H1 (cell line): ENCODE results near the gene FJX1. TPM values are rescaled to one million over a fixed set of nuclear protein-coding genes. Genes with fewer than 3 reads are reported as not detected.

Source experiments
- CTCF ChIA-PET: fragments of 300-600 bp; sonication (Branson Sonifier 250); formaldehyde crosslinking; loops from one replicate; lab custom pipeline; 2021; ENCODE audit not compliant: partially characterized antibody; lab: Charles Lee
- POLR2A ChIA-PET: fragments of 300-600 bp; sonication (Branson Sonifier 250); formaldehyde crosslinking; loops from one replicate; lab custom pipeline; 2021; ENCODE audit warnings: inconsistent platforms; ENCODE audit not compliant: partially characterized antibody; lab: Charles Lee
- DNase-seq, 2 experiments: peaks; one replicate each; pipeline versions ENCODE4 v3.0.0 to v3.0.0-alpha.2; 2010 to 2022; ENCODE audit warnings: low spot score in 2 of 2, low read depth in 1 of 2, mixed read lengths in 1 of 2
- FAIRE-seq: peaks from 2 replicates; lab custom pipeline; 2011; peaks lifted over from hg19 to GRCh38; lab: Jason Lieb, UNC
- H2AFZ ChIP-seq: 2 replicates; pipeline ENCODE4 v1.8.1; 2012; ENCODE audit warnings: low read length, inconsistent platforms
- H2AK5ac ChIP-seq: 2 replicates; pipeline ENCODE4 v1.6.1; 2013; ENCODE audit warnings: low read depth, low read length
- H2BK120ac ChIP-seq: replicated peaks from 2 replicates; pipeline ENCODE3; 2013; ENCODE audit warnings: low read depth, low read length, inconsistent platforms
- H2BK12ac ChIP-seq: 2 replicates; pipeline ENCODE4 v1.6.1; 2013; ENCODE audit warnings: low read depth, low read length
- H2BK15ac ChIP-seq: 2 replicates; pipeline ENCODE4 v1.6.1; 2013; ENCODE audit warnings: low read length
- H2BK20ac ChIP-seq: 2 replicates; pipeline ENCODE4 v1.6.1; 2013; ENCODE audit warnings: low read length
- H2BK5ac ChIP-seq: 2 replicates; pipeline ENCODE4 v1.6.1; 2013; ENCODE audit warnings: low read depth, low read length
- H3K14ac ChIP-seq: 2 replicates; pipeline ENCODE4 v1.6.1; 2013; ENCODE audit warnings: inconsistent platforms; ENCODE audit not compliant: insufficient read length
- H3K18ac ChIP-seq: 2 replicates; pipeline ENCODE4 v1.6.1; 2013; ENCODE audit warnings: low read length; ENCODE audit errors: extremely low read depth
- H3K23ac ChIP-seq: 2 replicates; pipeline ENCODE4 v1.6.1; 2013; ENCODE audit warnings: inconsistent platforms; ENCODE audit not compliant: insufficient read length
- H3K23me2 ChIP-seq: 2 replicates; pipeline ENCODE4 v1.6.1; 2013; ENCODE audit warnings: low read depth, low read length
- H3K27ac ChIP-seq: 2 replicates; pipeline ENCODE4 v1.6.1; 2011; ENCODE audit warnings: low read depth, low read length, inconsistent platforms
- H3K27me3 ChIP-seq, 4 experiments: replicated peaks in 1 of 4; 1 replicate in 1 of 4; 2 replicates in 3 of 4; pipeline versions ENCODE4 v1.6.1 to v1.8.1; 2011 to 2013; ENCODE audit warnings: low read length in 3 of 4, mild to moderate bottlenecking in 3 of 4, inconsistent platforms in 2 of 4, mixed read lengths in 2 of 4, moderate library complexity in 1 of 4; ENCODE audit not compliant: control insufficient read depth in 3 of 4, insufficient read depth in 3 of 4; ENCODE audit errors: extremely low read depth in 1 of 4
- H3K36me3 ChIP-seq, 4 experiments: 2 replicates each; pipeline versions ENCODE4 v1.6.1 to v1.8.1; 2011 to 2013; ENCODE audit warnings: mild to moderate bottlenecking in 4 of 4, low read length in 3 of 4, moderate library complexity in 2 of 4, control low read depth in 1 of 4, inconsistent platforms in 1 of 4; ENCODE audit not compliant: insufficient read depth in 4 of 4, control insufficient read depth in 2 of 4
- H3K4ac ChIP-seq: replicated peaks from 2 replicates; pipeline ENCODE3; 2013; ENCODE audit warnings: low read length, low read depth, mixed read lengths, inconsistent platforms; ENCODE audit not compliant: insufficient read length
- H3K4me1 ChIP-seq, 4 experiments: replicated peaks in 1 of 4; 1 replicate in 1 of 4; 2 replicates in 3 of 4; pipeline versions ENCODE4 v1.6.1 to v1.8.1; 2011 to 2013; ENCODE audit warnings: low read length in 3 of 4, inconsistent platforms in 2 of 4, mixed read lengths in 1 of 4; ENCODE audit not compliant: insufficient read depth in 4 of 4, control insufficient read depth in 3 of 4
- H3K4me2 ChIP-seq, 2 experiments: 2 replicates each; pipeline versions ENCODE4 v1.6.1 to v1.8.1; 2011 to 2013; ENCODE audit warnings: low read depth in 2 of 2, low read length in 2 of 2, control low read depth in 1 of 2, inconsistent platforms in 1 of 2, mild to moderate bottlenecking in 1 of 2; ENCODE audit not compliant: insufficient read depth in 1 of 2
- H3K4me3 ChIP-seq, 4 experiments: fragments of 200-600, 300-600 bp in 1 of 4; sonication (generic), shearing (Covaris generic), sonication (Bioruptor Twin) in 1 of 4; 2 replicates each; pipeline versions ENCODE4 v1.5.1 to v1.8.1; 2011 to 2016; ENCODE audit warnings: low read length in 4 of 4, low read depth in 3 of 4, control low read depth in 2 of 4, inconsistent platforms in 2 of 4, mild to moderate bottlenecking in 2 of 4, mixed read lengths in 1 of 4, moderate library complexity in 1 of 4; ENCODE audit not compliant: insufficient read depth in 2 of 4; ENCODE audit errors: extremely low read depth in 1 of 4
- H3K56ac ChIP-seq: replicated peaks from 2 replicates; pipeline ENCODE3; 2013; ENCODE audit warnings: low read depth, mild to moderate bottlenecking, mixed read lengths, low read length, inconsistent platforms; ENCODE audit not compliant: insufficient read length
- H3K79me1 ChIP-seq: 2 replicates; pipeline ENCODE4 v1.6.1; 2013; ENCODE audit warnings: low read depth, low read length, control low read depth
- H3K79me2 ChIP-seq, 2 experiments: 2 replicates each; pipeline versions ENCODE4 v1.6.1 to v1.8.1; 2012 to 2013; ENCODE audit warnings: low read length in 2 of 2, mild to moderate bottlenecking in 2 of 2, inconsistent platforms in 1 of 2; ENCODE audit not compliant: insufficient read depth in 2 of 2, control insufficient read depth in 1 of 2
- H3K9ac ChIP-seq, 4 experiments: replicated peaks in 1 of 4; 1 replicate in 1 of 4; 2 replicates in 3 of 4; pipeline versions ENCODE4 v1.6.1 to v1.8.1; 2011 to 2013; ENCODE audit warnings: low read depth in 3 of 4, low read length in 3 of 4, control low read depth in 2 of 4, mild to moderate bottlenecking in 2 of 4, moderate library complexity in 2 of 4, inconsistent platforms in 1 of 4; ENCODE audit errors: extremely low read depth in 1 of 4
- H3K9me3 ChIP-seq, 2 experiments: 2 replicates each; pipeline versions ENCODE4 v1.6.1 to v1.8.1; 2012 to 2013; ENCODE audit warnings: mild to moderate bottlenecking in 2 of 2, moderate library complexity in 2 of 2, control low read depth in 1 of 2, inconsistent platforms in 1 of 2, low read depth in 1 of 2, low read length in 1 of 2, mixed read lengths in 1 of 2; ENCODE audit not compliant: insufficient read depth in 2 of 2
- H4K20me1 ChIP-seq, 2 experiments: replicated peaks in 1 of 2; 2 replicates each; pipeline versions ENCODE3 to v1.8.1; 2011 to 2013; ENCODE audit warnings: inconsistent platforms in 2 of 2, low read length in 2 of 2, mild to moderate bottlenecking in 1 of 2; ENCODE audit not compliant: insufficient read depth in 2 of 2, control insufficient read depth in 1 of 2
- H4K5ac ChIP-seq: 2 replicates; pipeline ENCODE4 v1.6.1; 2013; ENCODE audit warnings: low read length, low read depth, mixed read lengths, inconsistent platforms; ENCODE audit not compliant: insufficient read length
- H4K8ac ChIP-seq: 2 replicates; pipeline ENCODE4 v1.8.0; 2013; ENCODE audit warnings: mild to moderate bottlenecking, moderate library complexity, low read length, inconsistent platforms; ENCODE audit not compliant: insufficient read depth; ENCODE audit errors: extremely low read depth
- H4K91ac ChIP-seq: replicated peaks from 2 replicates; pipeline ENCODE3; 2013; ENCODE audit warnings: low read length, mixed read lengths, inconsistent platforms; ENCODE audit not compliant: insufficient read length
- ASH2L ChIP-seq: fragments of 200-600, 300-600 bp; sonication (generic); IDR thresholded peaks from one replicate; pipeline ENCODE4 v1.7.1; 2017; ENCODE audit warnings: low read length
- RAD21 ChIP-seq, 2 experiments: IDR thresholded peaks in 1 of 2; conservative IDR thresholded peaks in 1 of 2; 2 replicates each; pipeline ENCODE4 v1.6.1; 2011; ENCODE audit warnings: low read depth in 2 of 2, low read length in 2 of 2, improper control_type of control experiment in 1 of 2, inconsistent platforms in 1 of 2, mild to moderate bottlenecking in 1 of 2, moderate library complexity in 1 of 2
- RNF2 ChIP-seq: fragments of 200-900, 300-1000 bp; sonication (generic); IDR thresholded peaks from 2 replicates; pipeline ENCODE4 v1.7.1; 2016; ENCODE audit warnings: borderline replicate concordance, low read depth, mild to moderate bottlenecking, antibody characterized with exemption, low read length; ENCODE audit not compliant: poor library complexity, severe bottlenecking; ENCODE audit errors: missing control alignments
- WGBS, 2 experiments: shearing (Covaris generic) in 1 of 2; methylation state at CpG; one replicate each; pipeline versions ENCODE4 v1.1.6 to v1.1.7; 2013 to 2015; ENCODE audit warnings: low lambda C conversion rate in 2 of 2, mixed read lengths in 2 of 2, inconsistent platforms in 1 of 2, low coverage in 1 of 2, missing lambda C conversion rate in 1 of 2; ENCODE audit not compliant: insufficient replicate concordance in 2 of 2, insufficient coverage in 1 of 2, insufficient read length in 1 of 2; ENCODE audit errors: extremely low coverage in 1 of 2, missing lambda C conversion rate in 1 of 2; 5-methylcytosine and 5-hydroxymethylcytosine counted together
- polyA plus RNA-seq, 7 experiments: library from polyadenylated mRNA; depleted of rRNA in 3 of 7; stranded (reverse) in 5 of 7; unstranded in 2 of 7; fragments of >200 nt in 5 of 7; fragments of 200-250 nt in 2 of 7; gene quantifications; 1 replicate in 5 of 7; 2 replicates in 1 of 7; 4 replicates in 1 of 7; pipeline versions ENCODE4 v1.2.1 to v1.2.3, GENCODE V29; 2011 to 2013; ENCODE audit warnings: missing spikeins in 2 of 7, mixed read lengths in 2 of 7
- total RNA-seq: library from RNA; stranded (reverse); fragmentation: NEBNext Ultra II Directional; extraction: Animal tissue kit (Norgen Biotek cat#: 25700); gene quantifications from 2 replicates; pipeline ENCODE4 v1.2.1, GENCODE V29; 2021

FJX1 gene
- total and polyA plus RNA-seq, 2 of the 8 experiments (the other 6 are each of a cell fraction or from before 2014, with no cell fraction given) = 6.3 to 13.3 TPM

GRCh38 chr11:35662649-35663407 lies 44.6 kb downstream of the FJX1 start, which contains the start of gene TRIM44:
TRIM44 (plus strand) TSS chr11:35662775; CDS start chr11:35663112, 337 bp downstream.
- FAIRE-seq = no peak
- peak within 1 kb of the TSS; percentile 13 for H3K4ac ChIP-seq
- H3K4me1 ChIP-seq = peaks cover 0 to 5% (median 3%) of the 10 kb centered on the region in 4 experiments; a peak in 3 of 7 replicates
- H3K23ac ChIP-seq = no peak within 1 kb of the TSS
- H3K18ac ChIP-seq = peak within 1 kb of the TSS; percentile 93
- H3K14ac ChIP-seq = no peak within 1 kb of the TSS
- peaks cover 0 to 11% (median 2%) of the 10 kb centered on the region in 4 experiments; a peak in 1 of 8 replicates for H3K36me3 ChIP-seq
- H4K8ac ChIP-seq = peak within 1 kb of the TSS; percentile 92
- DNase-seq = peak; percentile 31 to 82
- peak within 1 kb of the TSS; percentile 79 for H4K91ac ChIP-seq
- H2AFZ ChIP-seq = peak within 1 kb of the TSS; percentile 89
- H2AK5ac ChIP-seq = 0 out of 2 replicates have a peak within 1 kb of the TSS, but pooled peaks have one; percentile 65
- H3K9ac ChIP-seq = peak within 1 kb of the TSS in 3 of 4 experiments; percentile 37 to 45 (median 38); a peak in 6 of 7 replicates
- H4K5ac ChIP-seq = peak within 1 kb of the TSS; percentile 8
- ChIA-PET CTCF (interaction anchor here (0.5 kb wide), 1 partner anchor 339 kb away, joined by 3 read pairs; no protein-coding TSS in a partner anchor), POLR2A (interaction anchor here (1.0 to 2.1 kb wide), 2 partner anchors 44 to 159 kb away, joined by 3 to 14 read pairs; partner anchors contain the start of gene FJX1)
- peaks cover 3% of the 10 kb centered on the region; the same call in 1 of the 2 replicates for H3K79me1 ChIP-seq
- H3K79me2 ChIP-seq = peaks cover 3 to 36% of the 10 kb centered on the region in 2 experiments; a peak in 3 of 4 replicates
- 7% methylated on average over 66 of the region's 82 CpGs; no CpG with 5 or more reads in 1 of the 2 experiments for WGBS, 2 experiments
- H2BK12ac ChIP-seq = peak within 1 kb of the TSS; percentile 87; the same call in 1 of the 2 replicates
- peak within 1 kb of the TSS; percentile 44; the same call in 1 of the 2 replicates for H3K27ac ChIP-seq
- H2BK120ac ChIP-seq = no peak within 1 kb of the TSS
- peak within 1 kb of the TSS; percentile 43 to 70 (median 52) for H3K4me3 ChIP-seq
- H2BK20ac ChIP-seq = no peak within 1 kb of the TSS
- H2BK5ac ChIP-seq = peak within 1 kb of the TSS; percentile 81
- H4K20me1 ChIP-seq = no peaks in the 10 kb centered on the region
- 0 out of 2 replicates have a peak within 1 kb of the TSS, but pooled peaks have one; percentile 72 for H2BK15ac ChIP-seq
- peaks cover 12 to 23% of the 10 kb centered on the region in 2 experiments for H3K9me3 ChIP-seq
- no peak within 1 kb of the TSS for H3K56ac ChIP-seq
- peak within 1 kb of the TSS; percentile 89 to 96 for H3K4me2 ChIP-seq
- peaks cover 12% of the 10 kb centered on the region; the same call in 1 of the 2 replicates for H3K23me2 ChIP-seq
- H3K27me3 ChIP-seq = peaks cover 1 to 32% (median 20%) of the 10 kb centered on the region in 4 experiments
- peak; percentile 92 for TF ChIP-seq ASH2L
- peak; percentile 91 for TF ChIP-seq RNF2
- no peak; a peak in 1 of 4 replicates for TF ChIP-seq RAD21 (IDR thresholded peaks at IDR 0.05 in 1 of 2, conservative IDR thresholded peaks at IDR 0.05 in 1 of 2; ENCODE audit: low read depth in 2 of 2, low read length in 2 of 2)
